Activated T-cell treated with anti-CD3 and anti-CD28 coated beads for 4 hours (primary cell): ENCODE results near the gene EXOC2.
A peak's percentile ranks its signal among the peaks of the same experiment; 100 is the strongest.

Experiments
- DNase-seq: peaks from one replicate; pipeline ENCODE4 v3.0.0-alpha.2; 2020

The EXOC2 gene

DNA sequence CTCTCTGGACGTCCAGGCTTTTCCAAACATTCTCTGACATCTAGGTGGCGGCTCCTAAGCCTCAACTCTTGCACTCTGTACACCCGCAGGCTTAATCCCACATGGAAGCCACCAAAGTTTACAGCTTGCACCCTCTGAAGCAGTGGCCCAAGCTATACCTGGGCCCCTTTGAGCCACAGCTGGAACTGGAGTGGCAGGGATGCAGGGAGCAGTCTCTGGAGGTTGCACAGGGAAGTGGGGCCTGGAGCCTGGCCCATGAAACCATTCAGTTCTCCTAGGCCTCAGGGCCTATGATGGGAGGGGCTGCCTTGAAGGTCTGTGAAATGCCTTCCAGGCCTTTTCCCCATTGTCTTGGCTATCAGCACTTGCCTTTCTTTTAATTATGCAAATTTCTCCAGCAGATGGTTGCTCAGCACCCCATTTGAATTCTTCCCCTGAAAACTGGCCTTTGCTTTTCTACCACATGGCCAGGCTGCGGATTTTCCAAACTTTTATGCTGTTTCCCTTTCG is 236.5 kb downstream of the EXOC2 start:
- no peak for DNase-seq

GRCh38 chr6:455835-456234 is 237.1 kb downstream of the EXOC2 start:
- no peak for DNase-seq

GRCh38 chr6:455006-455585 is 237.8 kb downstream of the EXOC2 start:
- no peak for DNase-seq

GRCh38 chr6:454148-454991 is 238.6 kb downstream of the EXOC2 start:
- no peak for DNase-seq

- DNase-seq = no peak
Observed at GRCh38 chr6:453152-453551, 239.8 kb downstream of the EXOC2 start.

- no peak for DNase-seq
Observed at GRCh38 chr6:452301-453067, 240.5 kb downstream of the EXOC2 start.

- no peak for DNase-seq
Observed at GRCh38 chr6:451847-452246, 241.1 kb downstream of the EXOC2 start.

GRCh38 chr6:451336-451735 is 241.6 kb downstream of the EXOC2 start:
- no peak for DNase-seq

DNA sequence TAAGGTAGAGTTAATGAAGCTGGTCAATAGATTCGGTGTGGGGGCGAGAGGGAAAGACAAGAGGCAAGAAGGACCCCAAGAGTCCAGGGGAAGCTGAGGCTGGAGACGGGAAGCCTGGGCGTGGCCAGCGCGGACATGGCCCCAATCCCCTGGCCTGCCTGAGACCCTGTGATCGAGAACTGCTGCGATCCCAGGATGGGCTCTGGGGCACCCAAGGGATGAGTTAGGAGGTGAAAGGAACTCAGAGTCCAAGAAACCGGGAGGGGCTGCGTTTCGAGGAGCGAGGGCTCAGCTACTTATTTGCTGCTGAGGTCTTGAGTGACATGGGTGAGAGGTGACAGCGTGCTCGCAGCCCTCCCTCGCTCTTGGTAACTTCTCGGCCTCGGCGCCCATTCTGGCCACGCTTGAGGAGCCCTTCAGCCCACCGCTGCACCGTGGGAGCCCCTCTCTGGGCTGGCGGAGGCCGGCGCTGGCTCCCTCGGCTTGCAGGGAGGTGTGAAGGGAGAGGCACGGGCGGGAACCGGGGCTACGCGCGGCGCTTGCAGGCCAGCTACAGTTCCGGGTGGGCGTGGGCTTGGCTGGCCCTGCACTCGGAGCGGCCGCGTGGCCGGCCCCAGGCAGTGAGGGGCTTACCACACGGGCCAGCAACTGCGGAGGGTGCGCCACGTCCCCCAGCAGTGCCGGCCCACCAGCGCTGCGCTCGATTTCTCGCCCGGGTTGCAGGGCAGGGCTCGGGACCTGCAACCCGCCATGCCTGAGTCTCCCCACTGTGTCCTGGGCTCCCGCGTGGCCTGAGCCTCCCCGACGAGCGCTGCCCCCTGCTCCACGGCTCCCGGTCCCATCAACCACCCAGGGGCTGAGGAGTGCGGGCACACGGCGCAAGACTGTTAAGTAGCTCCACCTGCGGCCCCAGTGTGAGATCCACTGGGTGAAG is 243.2 kb downstream of the EXOC2 start:
- DNase-seq = no peak

DNA sequence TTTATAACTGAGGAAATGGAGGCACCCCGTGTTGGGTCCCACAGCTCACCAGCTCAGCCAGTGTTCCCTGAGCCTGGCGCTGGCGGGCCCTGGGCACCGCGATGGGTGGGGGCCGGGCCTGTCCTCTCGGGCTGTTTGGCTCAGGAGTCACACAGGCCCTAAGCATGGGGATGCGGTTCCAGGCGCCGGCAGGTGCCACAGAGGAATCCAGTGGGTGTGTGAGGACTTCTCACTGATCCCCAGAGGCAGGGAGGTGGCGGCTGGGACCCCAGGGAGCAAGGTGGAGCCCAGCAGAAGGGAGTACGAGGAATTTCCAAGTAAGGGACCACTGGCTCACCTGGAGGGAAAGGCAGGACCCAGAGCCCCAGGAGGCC is 243.9 kb downstream of the EXOC2 start:
- no peak for DNase-seq

GRCh38 chr6:448296-449056 is 244.5 kb downstream of the EXOC2 start:
- DNase-seq = no peak

DNA sequence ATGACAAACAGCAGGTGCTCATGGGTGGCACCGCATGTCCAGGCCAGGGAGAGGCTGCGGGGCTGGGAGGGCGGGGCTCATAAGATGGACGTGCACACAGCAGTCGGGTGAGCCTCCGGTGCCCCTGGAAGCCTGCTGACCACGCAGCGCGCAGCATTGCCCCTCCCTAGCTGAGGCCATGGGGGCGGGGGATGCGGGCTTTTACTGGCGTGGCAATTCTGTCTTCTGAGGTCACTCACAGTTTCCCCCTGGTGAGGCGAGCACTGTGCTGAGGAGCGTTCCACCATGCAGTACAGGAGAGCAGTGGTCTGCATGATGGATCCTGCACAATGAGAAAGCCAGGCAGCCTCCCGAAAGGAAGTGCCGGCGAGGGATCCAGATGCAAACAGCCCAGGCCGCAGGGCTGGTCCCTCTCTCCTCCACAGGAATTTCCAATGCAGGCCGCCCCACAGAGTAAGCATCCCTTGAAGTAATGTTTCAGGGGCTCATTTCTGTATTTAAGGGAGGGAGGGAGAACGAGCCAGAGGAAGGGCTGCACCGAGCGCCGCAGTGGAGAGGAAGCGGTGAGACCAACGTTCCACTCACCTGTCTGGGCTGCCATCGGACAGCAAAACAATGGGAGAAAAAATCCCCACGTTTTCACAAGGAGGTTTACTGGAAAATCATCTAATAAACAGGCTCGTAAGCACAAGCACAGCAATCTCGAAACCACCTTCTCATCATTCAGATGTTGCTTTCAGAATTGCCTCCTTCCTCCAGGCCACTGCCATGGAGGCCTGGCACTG is 245.4 kb downstream of the EXOC2 start:
- DNase-seq = peak; percentile 27

GRCh38 chr6:446418-447366 is 246.2 kb downstream of the EXOC2 start:
- DNase-seq = peak; percentile 90

DNA sequence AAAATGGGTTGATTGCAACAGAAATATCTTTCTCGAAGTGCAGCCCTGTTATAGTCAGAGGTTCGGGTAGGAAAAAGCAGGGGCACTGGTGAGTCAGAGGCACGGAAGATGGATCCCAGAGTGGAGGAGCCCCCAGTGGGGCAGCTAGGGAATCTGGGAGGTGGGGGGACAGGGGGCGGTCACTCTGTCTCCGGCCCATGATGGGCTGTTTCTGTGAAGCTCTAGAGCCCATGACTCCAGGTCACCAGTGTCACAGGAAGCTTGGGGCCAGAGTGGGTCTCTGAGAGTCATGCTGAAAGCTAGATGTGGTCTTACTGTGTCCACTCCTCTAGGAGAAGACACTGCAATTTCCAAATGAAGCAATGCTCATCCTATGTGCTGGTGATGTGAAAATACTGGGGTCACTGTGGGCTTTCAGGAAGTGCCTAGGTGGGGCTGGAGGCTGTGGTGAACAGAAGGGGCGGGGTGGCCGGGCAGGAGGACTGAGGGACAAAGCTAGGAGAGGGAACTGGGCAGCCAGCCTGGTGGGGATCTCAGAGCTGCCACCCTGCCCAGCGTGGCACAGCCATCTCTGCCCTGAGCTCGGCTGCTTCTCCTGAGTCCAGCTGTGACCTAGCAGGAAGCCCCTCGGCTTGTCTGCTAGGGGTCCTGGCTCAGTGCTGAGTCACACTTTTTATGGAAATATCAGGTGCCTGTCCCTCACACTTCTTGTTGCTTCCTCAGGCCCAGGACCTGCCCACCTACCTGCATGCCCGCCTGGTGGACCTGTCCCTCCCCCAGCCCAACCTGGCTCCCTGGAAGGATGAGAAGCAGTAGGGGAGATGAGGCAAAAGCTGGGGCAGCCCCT is 247.1 kb downstream of the EXOC2 start:
- DNase-seq = no peak

DNA sequence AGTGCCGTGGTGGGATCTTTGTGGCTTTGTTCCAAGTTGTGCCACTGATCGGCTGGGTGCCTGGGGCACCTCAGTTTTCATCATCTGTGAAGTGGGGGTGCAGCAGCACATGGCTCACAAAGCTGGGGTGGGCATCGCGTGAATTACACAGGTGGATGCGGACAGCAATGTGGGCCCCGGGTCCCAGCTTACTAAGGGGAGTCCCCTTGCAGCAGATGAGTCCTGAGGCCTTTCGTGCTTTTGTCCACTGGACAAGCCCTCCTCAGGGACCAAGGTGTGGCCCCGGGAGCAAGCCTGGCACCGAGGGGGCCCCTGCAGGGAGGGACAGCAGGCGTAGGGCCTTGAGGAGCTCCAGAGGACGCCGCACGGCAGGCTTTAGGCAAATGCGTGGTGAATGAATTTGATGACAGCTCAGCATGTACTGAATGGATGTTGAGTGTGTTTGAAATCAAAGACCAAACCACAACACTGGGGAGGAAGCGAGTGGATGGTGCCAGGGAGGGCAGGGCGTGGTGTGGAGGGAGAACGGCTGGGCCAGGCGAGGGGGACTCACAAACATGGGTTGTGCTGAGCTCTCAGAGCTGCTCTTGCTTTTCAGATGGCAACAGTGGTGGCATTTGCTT is 248.2 kb downstream of the EXOC2 start:
- DNase-seq = peak; percentile 42

- DNase-seq = no peak
Observed at GRCh38 chr6:443621-444159, 249.2 kb downstream of the EXOC2 start.

- no peak for DNase-seq
Observed at GRCh38 chr6:441126-441920, 251.6 kb downstream of the EXOC2 start.
